NCI-H1694 (cell line): ENCODE data around the gene HCRTR1.

Experiments used
- DNase-seq: peaks from one replicate; lab custom pipeline; 2025; lab: John Stamatoyannopoulos, UW

The HCRTR1 gene

DNA sequence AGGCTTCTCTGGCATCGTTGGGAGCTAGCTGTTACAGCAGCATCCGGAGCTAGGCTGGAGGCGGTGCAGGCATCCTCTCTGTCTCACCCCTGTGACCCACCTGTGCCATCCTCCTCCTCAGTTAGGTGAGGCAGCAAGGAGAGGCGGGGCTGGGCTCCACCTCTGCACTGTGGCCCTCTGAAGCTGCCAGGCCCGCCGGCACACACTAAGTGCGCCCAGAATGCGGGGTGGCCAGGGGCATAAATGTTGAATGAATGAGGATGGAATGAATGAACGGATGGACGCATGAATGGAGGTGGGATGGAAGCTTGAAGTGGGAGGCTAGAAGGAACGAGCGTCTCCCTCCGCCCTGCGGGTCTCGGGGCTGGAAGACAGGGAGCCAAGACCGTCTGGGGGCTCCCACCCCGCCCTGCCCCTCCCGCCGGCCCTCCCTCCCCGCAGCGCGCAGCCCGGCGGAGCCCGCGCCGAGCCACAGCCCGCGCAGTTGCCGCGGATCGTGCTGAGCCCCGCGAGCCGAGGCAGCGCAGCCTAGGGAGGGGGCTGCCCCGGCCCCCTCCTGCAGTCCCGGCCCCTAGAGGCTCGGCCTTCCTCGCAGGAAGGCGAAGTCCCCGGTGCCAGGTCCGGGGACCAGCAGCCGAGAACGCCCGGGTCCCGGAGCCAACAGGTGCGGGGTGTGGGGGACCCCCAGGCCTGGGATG is at the start of gene HCRTR1:
TSS of gene HCRTR1 (plus strand) at position 472 of the 698 bp plus-strand sequence. CDS start 1,504 bp downstream, outside the sequence.
- DNase-seq, result no peak

DNA sequence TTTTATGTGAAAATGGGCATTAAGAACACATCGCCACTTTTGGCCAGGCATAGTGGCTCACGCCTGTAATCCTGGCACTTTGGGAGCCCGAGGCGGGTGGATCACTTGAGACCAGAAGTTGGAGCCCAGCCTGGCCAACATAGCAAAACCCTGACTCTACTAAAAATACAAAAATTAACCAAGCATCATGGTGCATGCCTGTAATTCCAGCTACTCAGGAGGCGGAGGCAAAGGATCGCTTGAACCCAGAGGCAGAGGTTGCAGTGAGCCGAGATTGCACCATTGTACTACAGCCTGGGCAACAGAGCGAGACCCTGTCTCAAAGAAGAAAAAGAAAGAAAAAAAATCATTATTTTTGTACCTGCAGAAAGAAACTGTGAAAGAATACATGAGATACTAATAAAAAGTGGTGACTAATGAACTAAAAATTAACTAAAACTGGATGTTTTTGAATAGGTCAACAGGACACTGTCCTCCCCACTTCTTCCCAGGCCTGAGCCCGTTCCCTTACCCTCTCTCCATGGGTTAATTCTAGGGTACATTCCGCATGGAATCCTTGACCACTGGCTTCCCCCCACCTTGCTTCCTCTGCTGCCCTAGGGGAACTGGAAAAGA is 49.4 kb upstream of the HCRTR1 start:
- no peak for DNase-seq

DNA sequence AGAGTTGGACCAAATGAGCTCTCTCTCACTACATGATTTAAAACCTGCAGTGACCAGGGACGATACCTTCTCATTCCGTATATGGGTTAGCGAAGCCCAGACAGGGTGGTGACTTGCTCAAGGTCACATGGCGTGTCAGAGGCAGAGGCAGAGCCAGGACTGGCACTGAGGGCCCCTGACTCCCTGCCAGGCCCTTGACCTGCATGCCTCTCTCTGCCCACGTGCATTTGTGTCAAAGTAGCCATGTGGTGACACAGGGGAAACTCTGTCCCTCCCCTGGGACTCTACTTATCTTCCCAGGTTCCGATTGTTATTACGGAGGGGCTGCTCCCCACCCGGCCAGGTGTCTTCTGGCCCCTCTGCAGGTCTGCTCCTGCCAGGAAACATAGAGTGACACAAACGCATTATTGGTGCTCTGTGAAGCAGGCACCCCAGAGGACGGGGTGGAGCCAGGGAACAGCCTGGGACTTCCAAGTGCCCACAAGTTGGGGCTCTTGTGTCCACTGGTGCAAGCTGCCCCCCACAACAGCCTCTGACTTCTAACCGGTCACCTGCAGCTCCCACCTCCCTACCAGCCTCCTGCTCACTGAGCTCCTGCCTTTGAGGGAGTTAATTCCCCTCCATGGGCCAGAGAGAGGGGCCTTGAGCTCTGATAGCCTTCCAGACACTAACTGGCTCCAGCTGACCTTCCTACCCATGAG is 48.4 kb upstream of the HCRTR1 start:
- no peak for DNase-seq

DNA sequence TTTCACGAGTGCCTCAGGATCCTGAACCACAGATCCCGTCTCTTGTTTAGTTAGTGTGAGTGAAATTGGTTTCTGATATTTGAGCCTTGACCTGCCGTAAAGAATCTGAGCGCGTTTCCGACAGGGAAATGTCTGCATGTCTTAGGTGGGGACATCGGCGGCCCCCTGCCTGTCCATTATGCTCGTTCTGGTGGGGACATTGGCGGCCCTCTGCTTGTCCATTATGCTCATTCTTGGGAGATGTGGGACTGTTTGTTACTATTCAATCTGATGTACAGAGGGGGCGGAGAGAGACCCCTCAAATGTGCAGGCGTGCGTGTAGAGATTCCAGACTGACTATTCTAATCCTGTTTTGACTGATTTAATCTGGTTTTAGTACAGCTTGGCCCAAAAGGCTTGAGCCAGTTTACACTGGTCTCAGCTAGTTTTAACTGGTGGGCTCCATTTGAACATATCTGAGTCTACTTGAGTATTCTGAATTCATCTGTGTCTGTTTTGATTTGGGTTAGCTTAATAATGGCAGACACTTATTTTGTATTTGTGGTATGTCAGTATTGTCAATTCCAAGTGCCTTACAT is 47.8 kb upstream of the HCRTR1 start:
- DNase-seq, result no peak

DNA sequence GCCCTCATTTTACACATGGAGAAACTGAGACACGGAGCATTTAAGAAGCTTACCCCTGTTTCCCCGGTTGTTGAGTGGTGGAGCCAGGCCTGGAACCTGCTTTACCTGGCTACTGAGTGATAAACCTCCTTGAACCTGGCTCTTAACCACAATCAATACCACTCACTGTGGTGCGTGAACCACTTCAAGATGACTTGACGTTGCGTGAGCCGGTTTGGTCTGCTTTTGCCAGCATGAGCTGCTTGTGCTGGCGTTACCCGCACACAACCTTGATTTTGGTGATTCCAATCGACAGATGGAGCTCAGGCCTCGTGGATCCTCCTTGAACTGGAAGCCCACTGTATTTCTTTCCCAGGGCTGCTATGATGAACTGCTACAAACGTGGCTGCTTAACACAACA is 47.3 kb upstream of the HCRTR1 start:
- DNase-seq, result no peak

DNA sequence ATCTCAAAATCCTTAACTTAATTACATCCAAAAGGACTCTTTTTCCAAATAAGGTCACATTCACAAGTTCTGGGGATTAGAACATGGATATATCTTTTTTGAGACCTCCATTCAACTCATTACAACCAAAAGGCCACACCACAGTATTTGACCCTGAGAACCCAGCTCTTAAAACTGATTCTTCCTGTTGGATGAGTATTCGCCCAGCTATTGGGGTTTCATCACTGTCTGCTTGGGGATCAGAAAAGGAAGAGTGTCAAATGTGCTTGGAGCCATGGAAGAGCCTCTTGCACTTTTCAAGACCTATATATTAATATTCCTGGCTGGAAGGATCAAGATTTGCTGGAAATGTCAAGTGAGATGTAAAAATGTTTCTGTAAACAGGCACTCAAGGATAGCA is 46.6 kb upstream of the HCRTR1 start:
- no peak for DNase-seq

DNA sequence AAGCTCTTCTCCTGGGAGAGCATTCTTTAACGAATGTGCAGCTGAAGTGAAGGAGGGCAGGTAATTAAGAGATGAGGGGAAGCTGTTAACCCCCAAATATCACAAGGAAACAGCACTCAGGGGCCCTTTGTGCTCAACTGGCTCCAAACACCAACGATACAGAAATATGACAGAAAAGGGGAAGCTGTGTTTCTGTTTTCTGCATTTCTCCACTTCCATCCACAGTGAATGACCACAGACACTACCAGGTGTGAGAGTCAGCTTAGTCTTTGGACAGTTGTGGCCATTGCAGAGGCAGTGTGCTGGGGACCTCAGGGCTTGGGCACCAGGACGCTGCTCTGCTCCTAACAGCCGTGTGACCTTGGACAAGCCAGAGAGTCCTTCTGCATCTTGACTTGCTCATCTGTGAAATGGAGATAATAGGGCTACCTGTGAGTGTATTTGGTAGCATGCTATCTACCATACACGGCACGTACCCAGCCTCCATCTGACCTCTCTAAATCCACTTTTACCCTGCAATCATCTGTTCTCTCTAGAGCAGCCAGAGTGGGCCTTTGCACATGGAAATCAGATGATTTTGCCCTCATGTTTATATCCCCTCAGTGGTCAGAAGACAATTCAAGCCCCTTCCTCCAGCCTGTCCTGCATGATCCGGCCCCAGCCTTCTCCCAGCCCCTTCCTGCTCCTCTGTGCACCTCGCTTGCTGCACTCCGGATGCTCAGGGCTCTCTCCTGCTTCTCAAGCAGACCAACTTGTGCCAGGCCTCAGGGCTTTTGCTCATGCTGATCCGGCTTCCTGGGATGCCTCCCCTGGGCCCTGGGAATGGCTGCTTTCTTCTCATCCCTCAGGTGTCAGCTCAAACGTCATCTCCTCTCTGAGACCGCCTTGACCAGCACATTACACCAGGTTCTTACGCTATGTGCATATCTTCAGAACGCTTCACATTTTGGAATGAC is 45.9 kb upstream of the HCRTR1 start:
- DNase-seq, result no peak

DNA sequence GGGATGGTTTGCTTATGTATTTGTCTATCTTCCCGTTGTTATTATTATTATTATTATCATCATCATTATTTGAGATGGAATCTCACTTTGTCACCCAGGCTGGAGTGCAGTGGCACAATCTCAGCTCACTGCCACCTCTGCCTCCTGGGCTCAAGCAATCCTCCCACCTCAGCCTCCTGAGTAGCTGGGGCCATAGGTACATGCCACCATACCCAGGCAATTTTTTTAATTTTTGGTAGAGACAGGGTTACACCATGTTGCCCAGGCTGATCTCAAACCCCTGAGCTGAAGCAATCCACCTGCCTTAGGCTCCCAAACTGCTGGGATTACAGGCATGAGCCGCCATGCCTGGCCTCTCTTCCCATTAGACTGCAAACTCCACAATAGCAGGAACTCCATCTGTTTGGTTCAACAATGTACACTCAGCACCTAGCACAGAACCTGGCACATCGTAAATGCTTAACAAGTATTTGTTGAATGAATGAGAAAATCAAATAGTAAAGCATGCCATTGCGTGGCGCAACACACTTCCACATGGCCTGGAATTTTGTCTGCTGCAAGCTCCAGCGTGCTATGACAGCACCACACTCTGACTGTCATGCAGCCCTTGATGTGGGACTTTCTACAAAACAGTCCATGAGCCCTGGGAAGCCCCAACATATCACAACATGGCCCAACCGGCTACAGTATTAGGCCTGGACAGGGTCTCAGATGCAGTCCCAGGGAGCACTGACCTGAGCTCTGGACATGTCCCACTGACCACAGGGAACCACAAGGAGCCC is 45.0 kb upstream of the HCRTR1 start:
- no peak for DNase-seq

DNA sequence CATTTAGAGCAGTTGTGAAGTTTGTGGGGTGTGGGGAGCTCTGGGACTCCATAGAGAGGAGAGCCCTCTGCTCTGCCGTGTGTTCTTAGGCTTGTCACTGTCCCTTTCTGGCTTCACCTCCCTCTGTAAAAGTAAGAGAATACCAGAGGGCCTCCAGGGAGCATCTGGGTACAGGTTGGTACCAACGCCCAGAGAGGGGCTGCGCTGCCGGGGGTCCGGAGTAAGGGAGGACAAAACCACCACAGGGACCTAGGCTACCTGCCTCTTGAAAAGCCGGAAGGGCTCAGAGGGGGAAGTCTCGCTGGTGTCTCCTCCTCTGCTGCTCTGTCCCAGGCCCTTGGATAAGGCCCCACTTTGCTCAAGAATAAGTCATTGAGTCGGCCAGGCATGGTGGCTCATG is 44.2 kb upstream of the HCRTR1 start:
- no peak for DNase-seq

DNA sequence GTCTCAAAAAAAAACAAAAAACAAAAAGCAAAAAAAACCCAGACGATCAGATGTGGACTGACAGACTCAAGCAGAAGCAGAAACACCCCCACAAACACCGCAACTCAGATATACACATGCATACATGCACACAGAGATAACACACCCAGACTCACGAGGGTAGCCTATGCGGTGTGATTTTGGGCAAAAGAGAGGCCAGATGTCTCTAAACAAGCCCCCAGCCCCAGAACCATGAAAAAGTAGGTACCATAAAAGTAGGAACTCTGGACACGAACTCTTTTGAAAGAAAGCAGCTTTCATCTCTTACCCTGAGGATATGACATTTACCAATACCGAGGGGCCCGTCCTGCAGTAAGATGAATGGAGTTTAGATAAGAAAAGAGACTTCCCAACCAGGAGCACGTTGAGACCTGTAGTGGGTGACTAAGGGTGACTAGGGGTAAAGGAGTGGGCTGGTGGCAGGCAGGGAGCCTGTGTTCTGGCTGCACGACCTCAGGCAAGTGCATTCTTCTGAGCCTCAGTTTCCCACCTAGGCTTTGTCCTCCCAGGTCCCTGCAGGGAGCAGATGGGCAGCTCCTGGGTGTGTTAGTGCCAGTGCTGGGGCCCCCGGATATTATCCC is 42.6 kb upstream of the HCRTR1 start:
- no peak for DNase-seq

DNA sequence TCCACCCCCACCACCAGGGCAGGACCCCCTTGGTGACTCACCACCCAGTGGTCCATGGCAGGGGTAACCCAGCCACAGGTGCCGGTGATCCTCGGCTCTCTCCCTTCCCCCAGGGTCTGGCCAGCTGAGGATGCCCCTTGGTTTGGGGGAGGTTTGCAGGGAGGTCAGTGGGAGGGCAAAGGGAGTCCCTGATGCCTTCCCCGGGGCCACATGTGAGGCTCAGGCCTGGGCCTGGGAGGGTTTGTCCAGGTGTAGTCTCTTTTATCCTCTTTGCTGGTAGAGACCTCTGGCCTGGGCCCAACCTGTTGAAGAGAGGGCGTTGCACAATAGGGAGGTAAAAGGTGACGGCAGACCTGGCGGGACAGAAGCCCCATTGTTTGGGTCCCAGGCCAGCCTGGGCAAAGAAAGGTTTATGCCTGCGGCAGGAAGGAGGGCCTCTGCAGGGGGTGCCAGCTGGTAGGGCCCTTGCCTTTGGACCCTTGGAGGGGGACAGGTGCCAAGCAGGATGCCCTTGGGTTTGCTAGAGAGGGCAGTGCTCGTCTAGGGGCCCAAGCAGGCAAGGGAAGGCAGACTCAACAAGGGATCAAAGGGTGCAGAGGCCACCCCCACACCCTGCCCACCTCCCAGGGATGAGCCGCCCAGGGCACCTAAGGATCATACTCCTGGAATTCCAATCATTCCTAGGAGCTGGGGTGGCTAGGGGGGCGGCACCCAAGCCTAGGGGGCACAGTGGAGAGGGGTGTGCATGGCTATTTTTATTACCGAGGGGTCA is 41.9 kb upstream of the HCRTR1 start:
- no peak for DNase-seq

DNA sequence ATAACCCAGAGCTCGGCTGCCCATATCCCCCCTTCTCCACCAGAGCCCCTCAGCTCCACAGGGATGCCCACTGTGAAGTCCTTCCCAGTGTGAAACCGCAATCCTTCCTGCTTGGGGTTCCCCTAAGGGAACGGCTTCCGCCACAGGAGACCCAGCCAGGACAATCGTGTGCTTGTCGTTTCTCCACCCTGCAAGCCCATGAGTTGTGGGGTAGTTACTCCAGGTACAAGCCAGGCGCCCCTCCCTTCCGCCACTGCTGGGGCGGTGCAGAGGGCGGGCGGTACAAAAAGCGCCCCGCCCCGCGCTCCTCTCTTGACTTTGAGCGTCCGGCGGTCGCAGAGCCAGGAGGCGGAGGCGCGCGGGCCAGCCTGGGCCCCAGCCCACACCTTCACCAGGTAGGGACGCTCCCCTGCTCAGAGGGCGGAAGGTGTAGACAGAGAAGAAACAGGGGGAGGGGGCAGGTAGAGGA is 41.3 kb upstream of the HCRTR1 start, which contains the start of gene TINAGL1:
TSS of gene TINAGL1 (plus strand) at position 315 of the 469 bp plus-strand sequence. CDS start 634 bp downstream, outside the sequence.
- no peak for DNase-seq

DNA sequence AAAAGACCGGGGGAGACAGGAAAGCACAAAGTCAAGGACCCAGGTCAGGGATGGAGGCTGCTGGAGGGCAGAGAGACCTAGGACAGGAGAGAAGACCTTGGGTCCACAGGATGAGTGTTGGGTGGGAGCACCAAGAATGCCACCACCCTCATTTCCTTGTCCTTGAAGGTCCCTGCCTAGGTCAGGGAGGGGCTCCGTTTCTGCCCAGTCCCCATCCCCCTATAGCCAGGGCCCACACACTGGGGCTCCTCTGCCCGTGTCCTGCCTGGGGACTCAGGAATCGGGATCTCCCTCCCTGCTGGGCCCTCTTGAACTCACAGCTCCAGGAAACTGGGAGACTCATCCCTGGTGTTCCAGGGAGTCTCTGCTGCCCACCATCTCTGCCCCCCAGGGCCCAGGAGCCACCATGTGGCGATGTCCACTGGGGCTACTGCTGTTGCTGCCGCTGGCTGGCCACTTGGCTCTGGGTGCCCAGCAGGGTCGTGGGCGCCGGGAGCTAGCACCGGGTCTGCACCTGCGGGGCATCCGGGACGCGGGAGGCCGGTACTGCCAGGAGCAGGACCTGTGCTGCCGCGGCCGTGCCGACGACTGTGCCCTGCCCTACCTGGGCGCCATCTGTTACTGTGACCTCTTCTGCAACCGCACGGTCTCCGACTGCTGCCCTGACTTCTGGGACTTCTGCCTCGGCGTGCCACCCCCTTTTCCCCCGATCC is 40.6 kb upstream of the HCRTR1 start:
- no peak for DNase-seq

DNA sequence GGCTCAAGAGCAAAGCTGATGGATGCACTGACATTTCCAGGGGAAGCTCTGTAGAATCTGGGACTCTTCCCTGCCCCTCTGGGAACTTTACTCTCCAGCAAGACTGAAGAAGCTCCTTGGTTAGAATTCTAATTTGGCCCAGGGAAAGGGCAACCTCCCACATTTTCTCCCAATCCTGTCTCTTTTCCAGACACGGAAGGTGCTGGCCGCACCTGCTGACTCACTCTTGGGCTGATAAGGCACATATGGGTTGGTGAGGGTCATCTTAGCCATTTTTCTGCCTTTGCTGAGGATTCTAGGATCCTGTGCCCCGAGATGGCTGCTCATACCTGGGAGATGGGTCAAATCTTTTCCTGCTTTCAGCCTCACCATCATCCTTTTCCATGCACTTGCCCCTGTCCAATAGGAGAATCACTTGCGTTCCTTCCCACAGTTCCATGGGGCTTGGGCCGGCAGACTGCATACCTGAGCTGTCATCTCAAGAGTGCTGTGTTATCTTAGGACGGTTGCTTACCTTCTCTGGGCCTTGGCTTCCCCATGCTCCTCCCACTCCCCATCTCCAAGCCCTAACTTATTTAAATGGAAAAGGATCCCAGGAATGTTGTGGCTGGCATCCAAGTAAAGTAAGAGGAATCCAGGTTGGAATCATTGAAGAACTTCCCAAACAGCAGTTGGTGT is 39.8 kb upstream of the HCRTR1 start:
- DNase-seq, result no peak

DNA sequence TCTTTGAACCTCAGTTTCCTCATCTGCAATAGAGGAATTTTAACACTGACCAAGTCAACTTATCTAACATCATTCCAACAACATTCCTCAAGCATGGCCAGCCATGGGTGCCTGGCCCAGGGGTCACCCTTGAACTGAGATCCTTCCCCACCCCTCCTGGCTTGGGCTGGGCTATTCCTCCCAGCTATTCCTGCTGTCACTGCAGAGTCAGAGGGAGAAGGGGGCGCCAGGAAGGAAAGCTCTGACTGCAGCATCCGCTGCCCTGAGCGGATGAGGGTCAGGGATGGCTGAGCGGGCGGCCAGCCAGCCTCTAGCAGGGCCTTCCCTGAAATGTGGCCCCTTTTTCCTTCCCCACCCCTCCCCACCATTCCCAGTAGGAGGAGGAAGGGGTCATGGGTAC is 38.1 kb upstream of the HCRTR1 start:
- DNase-seq, result no peak

DNA sequence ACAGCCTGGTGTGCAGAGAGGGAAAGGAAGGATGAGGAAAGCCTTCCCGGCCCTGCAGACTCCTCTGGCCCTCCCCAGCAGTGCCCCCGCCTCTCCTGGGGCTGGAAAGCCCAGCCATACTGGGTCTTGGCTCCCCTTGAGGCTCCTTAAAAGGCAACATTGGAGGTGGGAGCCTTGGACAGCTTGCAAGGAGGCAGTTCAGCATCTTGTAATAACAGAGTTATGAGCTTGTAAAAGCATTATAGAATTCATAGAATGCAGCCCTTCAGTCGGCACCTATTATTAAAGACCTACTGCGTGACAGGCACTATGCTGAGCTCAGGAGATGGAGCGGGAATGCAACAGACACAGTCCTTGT is 37.0 kb upstream of the HCRTR1 start:
- no peak for DNase-seq

DNA sequence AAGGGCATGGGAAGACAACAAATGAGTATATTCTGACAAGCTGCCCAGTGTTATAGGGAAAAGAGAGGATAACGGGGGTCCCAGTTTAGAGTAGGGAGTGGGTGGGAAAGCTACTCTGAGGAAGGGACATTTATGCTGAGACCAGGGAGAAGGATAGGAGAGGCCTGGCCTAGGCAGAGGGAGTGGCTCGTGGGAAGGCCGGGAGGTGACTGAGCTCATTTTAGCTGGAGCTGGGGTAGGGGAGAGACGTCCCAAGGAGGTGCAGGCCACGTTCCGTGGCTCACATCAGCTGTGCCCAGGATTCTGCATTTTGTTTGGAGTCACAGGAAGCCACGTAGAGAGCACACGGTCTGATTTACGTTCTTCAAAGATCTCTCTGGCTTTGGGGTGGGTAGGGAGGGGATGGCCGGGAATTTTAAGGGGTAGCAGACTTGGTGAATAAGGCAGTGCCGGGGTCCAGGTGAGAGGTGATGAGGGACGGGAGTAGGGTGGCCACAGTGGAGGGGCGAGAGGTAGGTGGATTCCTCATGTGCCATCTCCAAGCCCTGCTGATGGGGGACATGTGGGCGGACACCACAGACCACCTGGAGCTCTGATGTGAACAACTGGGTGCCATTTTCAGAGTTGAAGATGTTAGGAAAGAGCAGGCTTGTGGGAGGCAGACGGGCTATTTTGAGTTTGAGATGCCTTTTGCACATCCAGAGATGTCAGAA is 36.4 kb upstream of the HCRTR1 start:
- no peak for DNase-seq
